Keratinocyte (primary cell): ENCODE results near the gene CYP11A1. TPM values are rescaled to one million over a fixed set of nuclear protein-coding genes. Genes with fewer than 3 reads are reported as not detected.

ENCODE experiments used
- DNase-seq: peaks from one replicate; pipeline ENCODE4 v3.0.0-alpha.2; 2011; ENCODE audit warnings: low read depth, missing footprints, low spot score
- FAIRE-seq: peaks from 2 replicates; lab custom pipeline; 2011; peaks lifted over from hg19 to GRCh38; lab: Jason Lieb, UNC
- H2AFZ ChIP-seq: 2 replicates; pipeline ENCODE4 v1.6.0; 2012; ENCODE audit warnings: low read length, control low read depth, inconsistent platforms; ENCODE audit not compliant: control insufficient read depth
- H3K27ac ChIP-seq: 2 replicates; pipeline ENCODE4 v1.5.1; 2011; ENCODE audit warnings: low read length; ENCODE audit not compliant: control insufficient read depth, insufficient read depth
- H3K27me3 ChIP-seq: 3 replicates; pipeline ENCODE4 v1.6.0; 2011; ENCODE audit warnings: low read length; ENCODE audit not compliant: control insufficient read depth, insufficient read depth; ENCODE audit errors: extremely low read depth
- H3K36me3 ChIP-seq, 2 experiments: 2 replicates in 1 of 2; 3 replicates in 1 of 2; pipeline ENCODE4 v1.5.1; 2011; ENCODE audit warnings: low read length in 2 of 2, mild to moderate bottlenecking in 1 of 2; ENCODE audit not compliant: control insufficient read depth in 2 of 2, insufficient read depth in 2 of 2; ENCODE audit errors: extremely low read depth in 1 of 2
- H3K4me1 ChIP-seq: 3 replicates; pipeline ENCODE4 v1.5.1; 2011; ENCODE audit warnings: low read length; ENCODE audit not compliant: control insufficient read depth, insufficient read depth; ENCODE audit errors: extremely low read depth
- H3K4me2 ChIP-seq: 3 replicates; pipeline ENCODE4 v1.6.0; 2011; ENCODE audit warnings: low read depth, low read length; ENCODE audit not compliant: control insufficient read depth, insufficient read depth; ENCODE audit errors: extremely low read depth
- H3K4me3 ChIP-seq, 3 experiments: fragments of 200-600 bp in 1 of 3; sonication (generic) in 1 of 3; 2 replicates in 2 of 3; 3 replicates in 1 of 3; pipeline ENCODE4 v1.5.1; 2011 to 2016; ENCODE audit warnings: low read length in 3 of 3, mild to moderate bottlenecking in 3 of 3, control low read depth in 2 of 3, inconsistent platforms in 1 of 3, low read depth in 1 of 3, mixed read lengths in 1 of 3, mixed run types in 1 of 3, moderate library complexity in 1 of 3; ENCODE audit not compliant: control insufficient read depth in 2 of 3, insufficient read depth in 2 of 3; ENCODE audit errors: extremely low read depth in 1 of 3
- H3K79me2 ChIP-seq: 2 replicates; pipeline ENCODE4 v1.6.0; 2012; ENCODE audit warnings: low read length; ENCODE audit not compliant: control insufficient read depth, insufficient read depth
- H3K9ac ChIP-seq: 3 replicates; pipeline ENCODE4 v1.6.0; 2011; ENCODE audit warnings: low read length; ENCODE audit not compliant: control insufficient read depth, insufficient read depth; ENCODE audit errors: extremely low read depth
- H3K9me1 ChIP-seq: 3 replicates; pipeline ENCODE4 v1.6.0; 2011; ENCODE audit warnings: low read length; ENCODE audit not compliant: control insufficient read depth, insufficient read depth; ENCODE audit errors: extremely low read depth
- H3K9me3 ChIP-seq: 2 replicates; pipeline ENCODE4 v1.5.1; 2012; ENCODE audit warnings: low read depth, low read length; ENCODE audit not compliant: control insufficient read depth
- H4K20me1 ChIP-seq: 3 replicates; pipeline ENCODE4 v1.6.0; 2011; ENCODE audit warnings: low read length; ENCODE audit not compliant: control insufficient read depth, insufficient read depth; ENCODE audit errors: extremely low read depth
- CTCF ChIP-seq, 3 experiments: IDR thresholded peaks in 1 of 3; conservative IDR thresholded peaks in 1 of 3; optimal IDR thresholded peaks in 1 of 3; 2 replicates in 2 of 3; 3 replicates in 1 of 3; pipeline versions ENCODE3 to v1.5.1; 2011; ENCODE audit warnings: low read length in 3 of 3, mild to moderate bottlenecking in 3 of 3, moderate library complexity in 2 of 3, control low read depth in 1 of 3, inconsistent platforms in 1 of 3; ENCODE audit not compliant: insufficient read depth in 2 of 3; ENCODE audit errors: extremely low read depth in 1 of 3
- EZH2 ChIP-seq: IDR thresholded peaks from one replicate; pipeline ENCODE4 v1.6.1; 2012; ENCODE audit warnings: inconsistent platforms, mild to moderate bottlenecking, low read length, moderate library complexity
- dilution Hi-C: fragments of 300-500 bp; cut with MboI; formaldehyde crosslinking; loops from one replicate; pipeline ENCODE4 v1.7.0; 2020; ENCODE audit warnings: low sequenced_read_pairs; ENCODE audit not compliant: extremely low pct_ligation_motif_present
- polyA plus RNA-seq, 5 experiments: library from polyadenylated mRNA; depleted of rRNA in 3 of 5; stranded (reverse) in 3 of 5; stranded (forward) in 1 of 5; unstranded in 1 of 5; fragments of >200 nt; gene quantifications; 1 replicate in 1 of 5; 2 replicates in 3 of 5; 3 replicates in 1 of 5; pipeline versions ENCODE4 v1.2.1 to v1.2.3, GENCODE V29; 2011 to 2012; ENCODE audit warnings: missing spikeins in 2 of 5, low read depth in 1 of 5, low replicate concordance in 1 of 5

Gene CYP11A1
- polyA plus RNA-seq, 1 donor (not counting 4 experiments of a cell fraction or from before 2014, with no cell fraction given): not detected

GRCh38 chr15:74381190-74381453 is 13.7 kb upstream of the CYP11A1 start:
- Histone ChIP-seq H3K79me2 (no peaks in the 10 kb centered on the region), H3K4me1 (peaks cover 63% of the 10 kb centered on the region), H3K9me1 (no peaks in the 10 kb centered on the region), H3K27me3 (no peaks in the 10 kb centered on the region), H3K9me3 (no peaks in the 10 kb centered on the region), H2AFZ (no peak overlapping the region), H3K27ac (peak overlapping the region; percentile 96), H3K9ac (no peak overlapping the region), H4K20me1 (no peaks in the 10 kb centered on the region), H3K4me2 (no peak overlapping the region), H3K4me3 (no peak overlapping the region), H3K36me3 (no peaks in the 10 kb centered on the region)
- TF ChIP-seq CTCF (optimal IDR thresholded peaks at IDR 0.05 in 1 of 3, IDR thresholded peaks at IDR 0.05 in 1 of 3, conservative IDR thresholded peaks at IDR 0.05 in 1 of 3; ENCODE audit: extremely low read depth in 1 of 3, insufficient read depth in 2 of 3, low read length in 3 of 3) (no peak), EZH2 (no peak)
- no peak for DNase-seq
- no peak for FAIRE-seq
- dilution Hi-C loops: no loop called here

GRCh38 chr15:74380361-74381189 is 13.1 kb upstream of the CYP11A1 start:
- dilution Hi-C loops: no loop called here
- H3K27me3 ChIP-seq: no peaks in the 10 kb centered on the region
- H3K9me3 ChIP-seq: no peaks in the 10 kb centered on the region
- peaks cover 57% of the 10 kb centered on the region for H3K4me1 ChIP-seq
- no peak overlapping the region for H2AFZ ChIP-seq
- TF ChIP-seq EZH2 (no peak), CTCF (optimal IDR thresholded peaks at IDR 0.05 in 1 of 3, IDR thresholded peaks at IDR 0.05 in 1 of 3, conservative IDR thresholded peaks at IDR 0.05 in 1 of 3; ENCODE audit: extremely low read depth in 1 of 3, insufficient read depth in 2 of 3, low read length in 3 of 3) (no peak)
- H3K36me3 ChIP-seq: no peaks in the 10 kb centered on the region
- no peaks in the 10 kb centered on the region for H3K9me1 ChIP-seq
- H3K9ac ChIP-seq: no peak overlapping the region
- H3K27ac ChIP-seq: no peak overlapping the region
- FAIRE-seq: no peak
- H3K4me2 ChIP-seq: no peak overlapping the region
- H3K79me2 ChIP-seq: no peaks in the 10 kb centered on the region
- no peak overlapping the region for H3K4me3 ChIP-seq
- H4K20me1 ChIP-seq: no peaks in the 10 kb centered on the region
- DNase-seq: no peak
